Fibroblast of pulmonary artery (primary cell): ENCODE measurements around the gene HNF1A.

ENCODE experiments used
- DNase-seq: peaks from one replicate; pipeline ENCODE4 v3.0.0-alpha.2; 2010; ENCODE audit warnings: low read depth
- H3K4me3 ChIP-seq: replicated peaks from 2 replicates; pipeline ENCODE4 v1.5.1; 2011; ENCODE audit warnings: low read depth, mild to moderate bottlenecking, control low read depth, low read length, moderate library complexity
- TF ChIP-seq, protein P1 (sequence below): IDR thresholded peaks from 2 replicates; pipeline ENCODE4 v1.5.1; 2011; ENCODE audit warnings: mild to moderate bottlenecking, control low read depth, low read length, inconsistent platforms; ENCODE audit errors: missing control alignments

Gene HNF1A

DNA sequence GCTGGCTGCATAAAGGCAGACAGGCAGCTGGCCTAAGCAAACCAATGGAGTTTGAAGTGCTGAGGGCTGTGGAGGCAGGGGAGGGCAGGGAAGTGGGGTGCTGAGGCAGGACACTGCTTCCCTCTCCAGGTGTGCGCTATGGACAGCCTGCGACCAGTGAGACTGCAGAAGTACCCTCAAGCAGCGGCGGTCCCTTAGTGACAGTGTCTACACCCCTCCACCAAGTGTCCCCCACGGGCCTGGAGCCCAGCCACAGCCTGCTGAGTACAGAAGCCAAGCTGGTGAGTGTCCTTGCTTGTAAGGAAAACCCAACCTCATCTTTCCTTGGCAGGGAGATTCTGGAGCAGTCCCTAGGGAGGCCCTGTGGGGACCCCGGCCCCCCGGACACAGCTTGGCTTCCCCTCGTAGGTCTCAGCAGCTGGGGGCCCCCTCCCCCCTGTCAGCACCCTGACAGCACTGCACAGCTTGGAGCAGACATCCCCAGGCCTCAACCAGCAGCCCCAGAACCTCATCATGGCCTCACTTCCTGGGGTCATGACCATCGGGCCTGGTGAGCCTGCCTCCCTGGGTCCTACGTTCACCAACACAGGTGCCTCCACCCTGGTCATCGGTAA lies 17.9 kb downstream of the HNF1A start:
- TF ChIP-seq, protein P1, sequence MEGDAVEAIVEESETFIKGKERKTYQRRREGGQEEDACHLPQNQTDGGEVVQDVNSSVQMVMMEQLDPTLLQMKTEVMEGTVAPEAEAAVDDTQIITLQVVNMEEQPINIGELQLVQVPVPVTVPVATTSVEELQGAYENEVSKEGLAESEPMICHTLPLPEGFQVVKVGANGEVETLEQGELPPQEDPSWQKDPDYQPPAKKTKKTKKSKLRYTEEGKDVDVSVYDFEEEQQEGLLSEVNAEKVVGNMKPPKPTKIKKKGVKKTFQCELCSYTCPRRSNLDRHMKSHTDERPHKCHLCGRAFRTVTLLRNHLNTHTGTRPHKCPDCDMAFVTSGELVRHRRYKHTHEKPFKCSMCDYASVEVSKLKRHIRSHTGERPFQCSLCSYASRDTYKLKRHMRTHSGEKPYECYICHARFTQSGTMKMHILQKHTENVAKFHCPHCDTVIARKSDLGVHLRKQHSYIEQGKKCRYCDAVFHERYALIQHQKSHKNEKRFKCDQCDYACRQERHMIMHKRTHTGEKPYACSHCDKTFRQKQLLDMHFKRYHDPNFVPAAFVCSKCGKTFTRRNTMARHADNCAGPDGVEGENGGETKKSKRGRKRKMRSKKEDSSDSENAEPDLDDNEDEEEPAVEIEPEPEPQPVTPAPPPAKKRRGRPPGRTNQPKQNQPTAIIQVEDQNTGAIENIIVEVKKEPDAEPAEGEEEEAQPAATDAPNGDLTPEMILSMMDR = no peak
- no peak overlapping the region for H3K4me3 ChIP-seq
- DNase-seq = no peak

GRCh38 chr12:120997448-120997847 lies 19.1 kb downstream of the HNF1A start:
- no peak overlapping the region for H3K4me3 ChIP-seq
- DNase-seq = no peak
- TF ChIP-seq, protein P1 = no peak

- TF ChIP-seq, protein P1 = no peak
- no peak for DNase-seq
- no peak overlapping the region for H3K4me3 ChIP-seq
Measured at GRCh38 chr12:120998435-120998834, 20.1 kb downstream of the HNF1A start.

GRCh38 chr12:120999191-121000120 lies 21.1 kb downstream of the HNF1A start:
- DNase-seq = peak; percentile 69
- H3K4me3 ChIP-seq = no peak overlapping the region
- TF ChIP-seq, protein P1 = no peak

GRCh38 chr12:121000530-121000929 lies 22.2 kb downstream of the HNF1A start:
- DNase-seq = no peak
- H3K4me3 ChIP-seq = no peak overlapping the region
- TF ChIP-seq, protein P1 = no peak

GRCh38 chr12:121001060-121001459 lies 22.7 kb downstream of the HNF1A start:
- DNase-seq = no peak
- TF ChIP-seq, protein P1 = no peak
- no peak overlapping the region for H3K4me3 ChIP-seq
